Spleen (tissue), 11 donors: Measurements from ENCODE around the gene DGUOK. TPM values are rescaled to one million over a fixed set of nuclear protein-coding genes. Genes with fewer than 3 reads are reported as not detected.

Experiments
- DNase-seq: peaks from one replicate; pipeline ENCODE4 v3.0.0-alpha.2; 2020
- H3K27ac ChIP-seq, 8 donors: fragments of 200-600 bp; sonication (generic) in 7 of 8; 1 replicate in 4 of 8; 2 replicates in 4 of 8; pipeline versions ENCODE4 v1.5.0 to v1.8.0; 2016 to 2021; ENCODE audit warnings: inconsistent platforms in 4 of 8, mild to moderate bottlenecking in 4 of 8, moderate library complexity in 1 of 8
- H3K27me3 ChIP-seq, 7 donors: fragments of 200-600 bp; sonication (generic) in 6 of 7; replicated peaks in 1 of 7; 1 replicate in 4 of 7; 2 replicates in 3 of 7; pipeline versions ENCODE4 v1.5.0 to v1.8.0; 2016 to 2021; ENCODE audit warnings: inconsistent platforms in 3 of 7, mild to moderate bottlenecking in 1 of 7
- H3K36me3 ChIP-seq, 6 donors: fragments of 200-600 bp; sonication (generic) in 5 of 6; 1 replicate in 4 of 6; 2 replicates in 2 of 6; pipeline versions ENCODE4 v1.5.0 to v1.8.0; 2016 to 2021; ENCODE audit warnings: inconsistent platforms in 2 of 6
- H3K4me1 ChIP-seq, 6 donors: fragments of 200-600 bp; sonication (generic) in 5 of 6; 1 replicate in 3 of 6; 2 replicates in 3 of 6; pipeline versions ENCODE4 v1.5.0 to v1.8.0; 2016 to 2021; ENCODE audit warnings: inconsistent platforms in 3 of 6
- H3K4me3 ChIP-seq, 8 donors: fragments of 200-600 bp; sonication (generic) in 7 of 8; 1 replicate in 4 of 8; 2 replicates in 4 of 8; pipeline versions ENCODE4 v1.5.0 to v1.8.0; 2016 to 2021; ENCODE audit warnings: inconsistent platforms in 4 of 8, mild to moderate bottlenecking in 4 of 8, moderate library complexity in 2 of 8
- H3K9me3 ChIP-seq, 8 donors: fragments of 200-600 bp; sonication (generic) in 7 of 8; 1 replicate in 4 of 8; 2 replicates in 4 of 8; pipeline versions ENCODE4 v1.5.0 to v1.8.0; 2016 to 2021; ENCODE audit warnings: inconsistent platforms in 4 of 8
- CTCF ChIP-seq, 11 experiments: fragments of 200-600 bp in 7 of 11; fragments of 450-650 bp in 4 of 11; sonication (generic) in 4 of 11; IDR thresholded peaks in 8 of 11; conservative IDR thresholded peaks in 3 of 11; 1 replicate in 7 of 11; 2 replicates in 4 of 11; pipeline versions ENCODE4 v1.4.0 to v1.8.0; 2016 to 2021; ENCODE audit warnings: antibody characterized with exemption in 11 of 11, inconsistent platforms in 4 of 11, mild to moderate bottlenecking in 1 of 11
- POLR2A ChIP-seq, 3 donors: fragments of 450-650 bp; IDR thresholded peaks; one replicate each; pipeline ENCODE4 v1.5.1; 2017; ENCODE audit warnings: antibody characterized with exemption in 3 of 3, mild to moderate bottlenecking in 1 of 3
- POLR2AphosphoS5 ChIP-seq, 3 donors: sonication (generic); formaldehyde crosslinking; IDR thresholded peaks; one replicate each; pipeline ENCODE4 v1.5.1; 2017; ENCODE audit warnings: antibody characterized with exemption in 3 of 3
- WGBS, 5 donors: extraction: QIAGEN DNeasy Blood & Tissue Kit in 3 of 5; methylation state at CpG; one replicate each; pipeline versions ENCODE4 v1.1.5 to v1.1.7; 2013 to 2018; 5-methylcytosine and 5-hydroxymethylcytosine counted together
- intact Hi-C: fragments of 100-400 bp; cut with DNase I; formaldehyde crosslinking; loops from one replicate; pipeline ENCODE4 v1.15.0; 2023; ENCODE audit warnings: low total_unique reads
- polyA plus RNA-seq, 3 donors: library from polyadenylated mRNA; stranded (reverse); fragments of 200-250 nt; gene quantifications; one replicate each; pipeline ENCODE4 v1.2.1, GENCODE V29; 2013
- total RNA-seq, 7 donors: library from RNA; depleted of rRNA in 3 of 7; stranded (reverse); fragments of >200 nt in 3 of 7; fragmentation: NEBNext Ultra II Directional in 4 of 7; extraction: Animal tissue kit (Norgen Biotek cat#: 25700) in 4 of 7; gene quantifications; one replicate each; pipeline versions ENCODE4 v1.1.0 to v1.2.1, GENCODE V29; 2016 to 2021
- donor health status: healthy with polysubstance abuse.
- donor health status: DM: no; HTN: no; CAD: no; lungs with moderate emphysema.
- donor health status: DM: no; HTN: no; CAD: no.
- donor health status: Bipolar disorder and iron deficiency.
- donor health status: healthy.
- donor health status: DM: no; HTN: no; CAD: no.
- donor health status: DM: yes; HTN: yes; CAD: no.

DGUOK gene
- total and polyA plus RNA-seq, 10 donors = 41.3 to 120 (median 57.1) TPM

- Histone ChIP-seq H3K27ac (no peak overlapping the region), H3K27me3 (peaks cover 0 to 9% (median 0%) of the 10 kb centered on the region in 7 donors), H3K4me3 (no peak overlapping the region), H3K9me3 (no peaks in the 10 kb centered on the region), H3K36me3 (no peaks in the 10 kb centered on the region), H3K4me1 (peaks cover 0 to 9% (median 0%) of the 10 kb centered on the region in 6 donors)
- WGBS, 5 donors = 88 to 94% (median 90%) methylated on average over 7 of the region's 7 CpGs
- no peak for TF ChIP-seq CTCF (IDR thresholded peaks at IDR 0.05 in 8 of 11, conservative IDR thresholded peaks at IDR 0.05 in 3 of 11)
- TF ChIP-seq POLR2AphosphoS5 (IDR thresholded peaks at IDR 0.05) = no peak
- no peak for TF ChIP-seq POLR2A (IDR thresholded peaks at IDR 0.05)
- intact Hi-C loops = no loop called here
- no peak for DNase-seq
Measured at GRCh38 chr2:73919596-73920228, 7.0 kb upstream of the DGUOK start.

GRCh38 chr2:73920577-73921545, 5.8 kb upstream of the DGUOK start:
- Histone ChIP-seq H3K27me3 (peaks cover 0 to 9% (median 0%) of the 10 kb centered on the region in 7 donors), H3K27ac (no peak overlapping the region), H3K4me3 (no peak overlapping the region), H3K9me3 (no peaks in the 10 kb centered on the region), H3K4me1 (peaks cover 0 to 18% (median 4%) of the 10 kb centered on the region in 6 donors), H3K36me3 (no peaks in the 10 kb centered on the region)
- intact Hi-C loops = no loop called here
- TF ChIP-seq CTCF (IDR thresholded peaks at IDR 0.05 in 8 of 11, conservative IDR thresholded peaks at IDR 0.05 in 3 of 11) = peak in 3 of 11 experiments; percentile 11 to 33 (median 12)
- TF ChIP-seq POLR2AphosphoS5 (IDR thresholded peaks at IDR 0.05) = no peak
- peak; percentile 80 for DNase-seq
- 60 to 65% (median 63%) methylated on average over 12 of the region's 12 CpGs for WGBS, 5 donors

GRCh38 chr2:73921581-73921980, 5.1 kb upstream of the DGUOK start:
- 81 to 94% (median 91%) methylated on average over 9 of the region's 9 CpGs for WGBS, 5 donors
- Histone ChIP-seq H3K36me3 (no peaks in the 10 kb centered on the region), H3K9me3 (no peaks in the 10 kb centered on the region), H3K4me3 (no peak overlapping the region), H3K27ac (no peak overlapping the region), H3K4me1 (peaks cover 0 to 23% (median 10%) of the 10 kb centered on the region in 6 donors), H3K27me3 (peaks cover 0 to 9% (median 0%) of the 10 kb centered on the region in 7 donors)
- no peak for DNase-seq
- TF ChIP-seq POLR2A (IDR thresholded peaks at IDR 0.05) (no peak), CTCF (IDR thresholded peaks at IDR 0.05 in 8 of 11, conservative IDR thresholded peaks at IDR 0.05 in 3 of 11) (no peak), POLR2AphosphoS5 (IDR thresholded peaks at IDR 0.05) (no peak)
- intact Hi-C loops = no loop called here

- Histone ChIP-seq H3K4me1 (peaks cover 3 to 30% (median 16%) of the 10 kb centered on the region in 6 donors), H3K9me3 (no peaks in the 10 kb centered on the region), H3K36me3 (no peaks in the 10 kb centered on the region), H3K4me3 (no peak overlapping the region), H3K27me3 (peaks cover 0 to 9% (median 0%) of the 10 kb centered on the region in 7 donors), H3K27ac (no peak overlapping the region)
- DNase-seq = no peak
- intact Hi-C loops = no loop called here
- WGBS, 5 donors = 47 to 54% (median 51%) methylated on average over 5 of the region's 5 CpGs
- no peak for TF ChIP-seq POLR2A (IDR thresholded peaks at IDR 0.05)
- TF ChIP-seq POLR2AphosphoS5 (IDR thresholded peaks at IDR 0.05) = no peak
- TF ChIP-seq CTCF (IDR thresholded peaks at IDR 0.05 in 8 of 11, conservative IDR thresholded peaks at IDR 0.05 in 3 of 11) = no peak
Measured at GRCh38 chr2:73922681-73923080, 4.0 kb upstream of the DGUOK start.
